Keratinocyte (primary cell): ENCODE measurements around the gene CDK17. TPM values are rescaled to one million over a fixed set of nuclear protein-coding genes. Genes with fewer than 3 reads are reported as not detected.
A peak's percentile ranks its signal among the peaks of the same experiment; 100 is the strongest.

Source experiments
- DNase-seq: peaks from one replicate; pipeline ENCODE4 v3.0.0-alpha.2; 2011; ENCODE audit warnings: low read depth, missing footprints, low spot score
- FAIRE-seq: peaks from 2 replicates; lab custom pipeline; 2011; peaks lifted over from hg19 to GRCh38; lab: Jason Lieb, UNC
- H2AFZ ChIP-seq: 2 replicates; pipeline ENCODE4 v1.6.0; 2012; ENCODE audit warnings: low read length, control low read depth, inconsistent platforms; ENCODE audit not compliant: control insufficient read depth
- H3K27ac ChIP-seq: 2 replicates; pipeline ENCODE4 v1.5.1; 2011; ENCODE audit warnings: low read length; ENCODE audit not compliant: control insufficient read depth, insufficient read depth
- H3K27me3 ChIP-seq: 3 replicates; pipeline ENCODE4 v1.6.0; 2011; ENCODE audit warnings: low read length; ENCODE audit not compliant: control insufficient read depth, insufficient read depth; ENCODE audit errors: extremely low read depth
- H3K36me3 ChIP-seq, 2 experiments: 2 replicates in 1 of 2; 3 replicates in 1 of 2; pipeline ENCODE4 v1.5.1; 2011; ENCODE audit warnings: low read length in 2 of 2, mild to moderate bottlenecking in 1 of 2; ENCODE audit not compliant: control insufficient read depth in 2 of 2, insufficient read depth in 2 of 2; ENCODE audit errors: extremely low read depth in 1 of 2
- H3K4me1 ChIP-seq: 3 replicates; pipeline ENCODE4 v1.5.1; 2011; ENCODE audit warnings: low read length; ENCODE audit not compliant: control insufficient read depth, insufficient read depth; ENCODE audit errors: extremely low read depth
- H3K4me2 ChIP-seq: 3 replicates; pipeline ENCODE4 v1.6.0; 2011; ENCODE audit warnings: low read depth, low read length; ENCODE audit not compliant: control insufficient read depth, insufficient read depth; ENCODE audit errors: extremely low read depth
- H3K4me3 ChIP-seq, 3 experiments: fragments of 200-600 bp in 1 of 3; sonication (generic) in 1 of 3; 2 replicates in 2 of 3; 3 replicates in 1 of 3; pipeline ENCODE4 v1.5.1; 2011 to 2016; ENCODE audit warnings: low read length in 3 of 3, mild to moderate bottlenecking in 3 of 3, control low read depth in 2 of 3, inconsistent platforms in 1 of 3, low read depth in 1 of 3, mixed read lengths in 1 of 3, mixed run types in 1 of 3, moderate library complexity in 1 of 3; ENCODE audit not compliant: control insufficient read depth in 2 of 3, insufficient read depth in 2 of 3; ENCODE audit errors: extremely low read depth in 1 of 3
- H3K79me2 ChIP-seq: 2 replicates; pipeline ENCODE4 v1.6.0; 2012; ENCODE audit warnings: low read length; ENCODE audit not compliant: control insufficient read depth, insufficient read depth
- H3K9ac ChIP-seq: 3 replicates; pipeline ENCODE4 v1.6.0; 2011; ENCODE audit warnings: low read length; ENCODE audit not compliant: control insufficient read depth, insufficient read depth; ENCODE audit errors: extremely low read depth
- H3K9me1 ChIP-seq: 3 replicates; pipeline ENCODE4 v1.6.0; 2011; ENCODE audit warnings: low read length; ENCODE audit not compliant: control insufficient read depth, insufficient read depth; ENCODE audit errors: extremely low read depth
- H3K9me3 ChIP-seq: 2 replicates; pipeline ENCODE4 v1.5.1; 2012; ENCODE audit warnings: low read depth, low read length; ENCODE audit not compliant: control insufficient read depth
- H4K20me1 ChIP-seq: 3 replicates; pipeline ENCODE4 v1.6.0; 2011; ENCODE audit warnings: low read length; ENCODE audit not compliant: control insufficient read depth, insufficient read depth; ENCODE audit errors: extremely low read depth
- EZH2 ChIP-seq: IDR thresholded peaks from one replicate; pipeline ENCODE4 v1.6.1; 2012; ENCODE audit warnings: inconsistent platforms, mild to moderate bottlenecking, low read length, moderate library complexity
- dilution Hi-C: fragments of 300-500 bp; cut with MboI; formaldehyde crosslinking; loops from one replicate; pipeline ENCODE4 v1.7.0; 2020; ENCODE audit warnings: low sequenced_read_pairs; ENCODE audit not compliant: extremely low pct_ligation_motif_present
- polyA plus RNA-seq, 5 experiments: library from polyadenylated mRNA; depleted of rRNA in 3 of 5; stranded (reverse) in 3 of 5; stranded (forward) in 1 of 5; unstranded in 1 of 5; fragments of >200 nt; gene quantifications; 1 replicate in 1 of 5; 2 replicates in 3 of 5; 3 replicates in 1 of 5; pipeline versions ENCODE4 v1.2.1 to v1.2.3, GENCODE V29; 2011 to 2012; ENCODE audit warnings: missing spikeins in 2 of 5, low read depth in 1 of 5, low replicate concordance in 1 of 5
- small RNA-seq, 3 experiments: library from RNA; depleted of rRNA; stranded (forward); fragments of <200 nt; gene quantifications; one replicate each; pipeline ENCODE3, GENCODE V24; 2012; ENCODE audit warnings: low read depth in 3 of 3, low replicate concordance in 1 of 3; ENCODE audit not compliant: insufficient read length in 3 of 3
- TF ChIP-seq, protein P1 (sequence below), 3 experiments: IDR thresholded peaks in 1 of 3; conservative IDR thresholded peaks in 1 of 3; optimal IDR thresholded peaks in 1 of 3; 2 replicates in 2 of 3; 3 replicates in 1 of 3; pipeline versions ENCODE3 to v1.5.1; 2011; ENCODE audit warnings: low read length in 3 of 3, mild to moderate bottlenecking in 3 of 3, moderate library complexity in 2 of 3, control low read depth in 1 of 3, inconsistent platforms in 1 of 3; ENCODE audit not compliant: insufficient read depth in 2 of 3; ENCODE audit errors: extremely low read depth in 1 of 3

The CDK17 gene
- polyA plus RNA-seq, 1 donor (not counting 4 experiments of a cell fraction or from before 2014, with no cell fraction given) = 33.0 TPM

DNA sequence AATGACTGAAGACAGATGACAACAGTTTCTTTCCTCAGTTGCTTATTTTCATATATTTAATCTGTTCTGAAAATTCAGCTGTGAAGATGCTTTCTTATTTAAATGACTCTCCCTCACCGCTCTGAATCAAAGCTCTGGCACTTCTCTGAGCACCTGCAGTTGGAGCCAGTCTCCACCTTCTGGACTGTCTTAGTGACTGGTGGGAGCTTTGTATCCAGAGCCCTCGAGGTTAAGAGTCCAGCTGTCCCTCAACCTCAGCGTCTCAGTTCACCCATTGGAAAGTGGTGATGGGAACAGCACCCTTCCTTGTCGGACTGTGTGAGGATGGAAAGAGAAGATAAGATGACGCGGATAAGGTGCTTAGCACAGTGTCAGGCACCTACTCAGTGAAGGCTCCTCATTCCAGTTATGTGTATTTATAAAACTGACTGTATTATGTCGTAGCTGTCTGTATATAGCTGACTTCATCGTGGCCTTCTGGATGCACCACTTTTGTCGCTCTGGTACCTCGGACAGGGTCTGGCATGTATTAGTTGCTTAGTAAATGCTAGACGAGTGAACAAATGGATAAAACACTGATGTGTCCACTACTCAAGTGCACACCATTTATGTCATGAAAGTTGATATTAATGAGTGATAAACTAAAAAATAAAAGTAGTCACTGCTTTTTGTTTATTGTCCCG, 171.5 kb downstream of the CDK17 start:
- no peak for TF ChIP-seq EZH2
- TF ChIP-seq, protein P1, sequence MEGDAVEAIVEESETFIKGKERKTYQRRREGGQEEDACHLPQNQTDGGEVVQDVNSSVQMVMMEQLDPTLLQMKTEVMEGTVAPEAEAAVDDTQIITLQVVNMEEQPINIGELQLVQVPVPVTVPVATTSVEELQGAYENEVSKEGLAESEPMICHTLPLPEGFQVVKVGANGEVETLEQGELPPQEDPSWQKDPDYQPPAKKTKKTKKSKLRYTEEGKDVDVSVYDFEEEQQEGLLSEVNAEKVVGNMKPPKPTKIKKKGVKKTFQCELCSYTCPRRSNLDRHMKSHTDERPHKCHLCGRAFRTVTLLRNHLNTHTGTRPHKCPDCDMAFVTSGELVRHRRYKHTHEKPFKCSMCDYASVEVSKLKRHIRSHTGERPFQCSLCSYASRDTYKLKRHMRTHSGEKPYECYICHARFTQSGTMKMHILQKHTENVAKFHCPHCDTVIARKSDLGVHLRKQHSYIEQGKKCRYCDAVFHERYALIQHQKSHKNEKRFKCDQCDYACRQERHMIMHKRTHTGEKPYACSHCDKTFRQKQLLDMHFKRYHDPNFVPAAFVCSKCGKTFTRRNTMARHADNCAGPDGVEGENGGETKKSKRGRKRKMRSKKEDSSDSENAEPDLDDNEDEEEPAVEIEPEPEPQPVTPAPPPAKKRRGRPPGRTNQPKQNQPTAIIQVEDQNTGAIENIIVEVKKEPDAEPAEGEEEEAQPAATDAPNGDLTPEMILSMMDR (optimal IDR thresholded peaks at IDR 0.05 in 1 of 3, IDR thresholded peaks at IDR 0.05 in 1 of 3, conservative IDR thresholded peaks at IDR 0.05 in 1 of 3; ENCODE audit: extremely low read depth in 1 of 3, insufficient read depth in 2 of 3, low read length in 3 of 3) = no peak
- peaks cover 77% of the 10 kb centered on the region for H3K79me2 ChIP-seq
- no peak overlapping the region for H3K9ac ChIP-seq
- peak overlapping the region; percentile 50 for H3K27ac ChIP-seq
- H3K36me3 ChIP-seq = peaks cover 19 to 47% of the 10 kb centered on the region in 2 experiments
- peaks cover 1% of the 10 kb centered on the region for H3K9me1 ChIP-seq
- H4K20me1 ChIP-seq = no peaks in the 10 kb centered on the region
- H3K4me3 ChIP-seq = no peak overlapping the region
- no peak for DNase-seq
- H2AFZ ChIP-seq = no peak overlapping the region
- no peaks in the 10 kb centered on the region for H3K27me3 ChIP-seq
- peaks cover 24% of the 10 kb centered on the region for H3K4me1 ChIP-seq
- no peak for FAIRE-seq
- peak overlapping the region; percentile 1 for H3K4me2 ChIP-seq
- dilution Hi-C loops = no loop called here
- no peaks in the 10 kb centered on the region for H3K9me3 ChIP-seq

Small RNA genes lying within 50 kb of the gene (small RNA-seq; reads per million reads assigned to genes)
- gene RN7SKP11 (0 to 0.25 (median 0) reads per million in 3 experiments), gene RNU4-24P (0 reads per million in 3 experiments)

Other genes starting within 250 kb of the CDK17 start
- gene ELK3, start 206.1 kb downstream of the CDK17 start, polyA plus RNA-seq = 14.4 to 47.6 TPM (median 28.2 TPM) in 3 replicates
- gene CFAP54, start 89.1 kb upstream of the CDK17 start, polyA plus RNA-seq = 0.46 to 1.2 TPM (median 0.77 TPM) in 3 replicates